Measurements from ENCODE around the gene PKD1L1.
A peak's percentile ranks its signal among the peaks of the same experiment; 100 is the strongest.
"Not testable (repeated sequence)": the region's sequence is repeated elsewhere in the genome, so short reads cannot be mapped to it uniquely, and the experiment has no call there.

Gene PKD1L1

GRCh38 chr7:47758546-47758945, 189.7 kb downstream of the PKD1L1 start:
- DNase-seq, result no peak

GRCh38 chr7:47757921-47758411, 190.3 kb downstream of the PKD1L1 start:
- no peak for DNase-seq

GRCh38 chr7:47756636-47757035, 191.6 kb downstream of the PKD1L1 start:
- DNase-seq, result no peak

- DNase-seq, result no peak
These were observed 193.0 kb downstream of the PKD1L1 start for GRCh38 chr7:47755248-47755647.

- not testable (repeated sequence) for DNase-seq
These were observed 196.5 kb downstream of the PKD1L1 start for GRCh38 chr7:47751724-47752123.

GRCh38 chr7:47751043-47751442, 197.2 kb downstream of the PKD1L1 start:
- DNase-seq, result no peak

GRCh38 chr7:47748041-47748440, 200.2 kb downstream of the PKD1L1 start:
- DNase-seq, result no peak

- DNase-seq, result no peak
These were observed 201.1 kb downstream of the PKD1L1 start for GRCh38 chr7:47747160-47747559.

- DNase-seq, result no peak
These were observed 201.8 kb downstream of the PKD1L1 start for GRCh38 chr7:47746468-47746867.

- DNase-seq, result no peak
These were observed 203.4 kb downstream of the PKD1L1 start for GRCh38 chr7:47744883-47745282.

- DNase-seq, result peak; percentile 23
These were observed 204.2 kb downstream of the PKD1L1 start for GRCh38 chr7:47743965-47744591.

- DNase-seq, result no peak
These were observed 206.3 kb downstream of the PKD1L1 start for GRCh38 chr7:47741984-47742383.

GRCh38 chr7:47739891-47740290, 208.4 kb downstream of the PKD1L1 start:
- DNase-seq, result no peak

- no peak for DNase-seq
These were observed 208.9 kb downstream of the PKD1L1 start for GRCh38 chr7:47739301-47739875.

- no peak for DNase-seq
These were observed 209.6 kb downstream of the PKD1L1 start for GRCh38 chr7:47738563-47739166.

- DNase-seq, result no peak
These were observed 210.7 kb downstream of the PKD1L1 start for GRCh38 chr7:47737601-47738000.

- DNase-seq, result no peak
These were observed 212.6 kb downstream of the PKD1L1 start for GRCh38 chr7:47735431-47736345.

- DNase-seq, result no peak
These were observed 213.3 kb downstream of the PKD1L1 start for GRCh38 chr7:47734949-47735291.

- no peak for DNase-seq
These were observed 213.8 kb downstream of the PKD1L1 start for GRCh38 chr7:47734287-47734948.

GRCh38 chr7:47730142-47730541, 218.1 kb downstream of the PKD1L1 start:
- no peak for DNase-seq

- DNase-seq, result no peak
These were observed 222.1 kb downstream of the PKD1L1 start for GRCh38 chr7:47726047-47726726.
